Measurements from ENCODE around the gene PCGF3. TPM values are rescaled to one million over a fixed set of nuclear protein-coding genes. Genes with fewer than 3 reads are reported as not detected.

The PCGF3 gene
- total and polyA plus RNA-seq, 9 of the 15 experiments (the other 6 are each of a cell fraction or from before 2014, with no cell fraction given), result 2.6 to 46.1 (median 20.3) TPM

GRCh38 chr4:718460-718859 lies 12.8 kb downstream of the PCGF3 start:
- ATAC-seq (no peak), DNase-seq (ENCODE audit: extremely low read depth in 1 of 4, low spot score in 3 of 4) (no peak), FAIRE-seq (no peak)
- H3K79me2 ChIP-seq (ENCODE audit: control insufficient read depth, insufficient read depth, low read length), result peaks cover 64% of the 10 kb centered on the region
- no peak overlapping the region for H2AFZ ChIP-seq (ENCODE audit: low read depth, low read length)
- POLR2A ChIA-PET, result interaction anchor here (1.0 kb wide), 1 partner anchor 13 kb away, joined by 4 read pairs; no protein-coding TSS in a partner anchor
- TSS peak; percentile 28 for BruUV-seq (replicated peaks)
- intact Hi-C loops (cut with micrococcal nuclease) (no loop called here), in situ Hi-C loops (cut with MboI) (no loop called here)
- H4K20me1 ChIP-seq (replicated peaks; ENCODE audit: control insufficient read depth, insufficient read depth, low read length), result no peaks in the 10 kb centered on the region
- 87% methylated on average over 8 of the region's 8 CpGs for WGBS (ENCODE audit: insufficient coverage, low coverage, missing lambda C conversion rate)
- H3K9me3 ChIP-seq (replicated peaks; ENCODE audit: control insufficient read depth, insufficient read depth, low read depth, low read length), result peaks cover 1% of the 10 kb centered on the region
- H3K9me1 ChIP-seq (ENCODE audit: control insufficient read depth, insufficient read depth, low read length), result no peaks in the 10 kb centered on the region
- no peak overlapping the region for H3K27ac ChIP-seq (ENCODE audit: extremely low read depth, low read depth, low read length)
- peaks cover 0 to 35% of the 10 kb centered on the region in 2 experiments; a peak in 2 of 5 replicates for H3K4me1 ChIP-seq (replicated peaks in 1 of 2; ENCODE audit: control insufficient read depth in 2 of 2, insufficient read depth in 2 of 2, low read length in 2 of 2)
- H3K4me2 ChIP-seq (ENCODE audit: insufficient read depth, low read length), result no peak overlapping the region
- H3K36me3 ChIP-seq (ENCODE audit: control insufficient read depth, insufficient read depth, low read length), result peaks cover 25% of the 10 kb centered on the region; the same call in 2 of the 3 replicates
- 0 out of 4 replicates have a peak overlapping the region, but pooled peaks of 1 of the 2 experiments have one; percentile 10 for H3K9ac ChIP-seq (ENCODE audit: insufficient read depth in 1 of 2, low read depth in 2 of 2, low read length in 2 of 2)
- TF ChIP-seq FOSL1 (tag; conservative IDR thresholded peaks at IDR 0.05) (no peak), ZNF347 (CRISPR knock-in tag; IDR thresholded peaks at IDR 0.05; ENCODE audit: low read depth) (no peak), ZNF212 (CRISPR knock-in tag; IDR thresholded peaks at IDR 0.05) (no peak), NONO (IDR thresholded peaks at IDR 0.05; ENCODE audit: low read depth in 2 of 2, low read length in 1 of 2) (no peak), FUS (optimal IDR thresholded peaks at IDR 0.05; ENCODE audit: low read depth, low read length) (no peak), CXXC5 (CRISPR knock-in tag; IDR thresholded peaks at IDR 0.05) (no peak), HLTF (IDR thresholded peaks at IDR 0.05) (no peak), ZKSCAN8 (CRISPR knock-in tag; IDR thresholded peaks at IDR 0.05) (no peak), XRCC5 (IDR thresholded peaks at IDR 0.05; ENCODE audit: low read depth, low read length) (no peak), ETV6 (IDR thresholded peaks at IDR 0.05; ENCODE audit: borderline replicate concordance in 1 of 2, low read depth in 2 of 2, low read length in 1 of 2) (no peak), ETV6 (CRISPR knock-in tag; IDR thresholded peaks at IDR 0.05; ENCODE audit: borderline replicate concordance) (no peak), RBM22 (IDR thresholded peaks at IDR 0.05; ENCODE audit: low read depth, low read length, poor library complexity, severe bottlenecking) (no peak), MTF1 (CRISPR knock-in tag; IDR thresholded peaks at IDR 0.05; ENCODE audit: borderline replicate concordance) (no peak), ELK1 (CRISPR knock-in tag; IDR thresholded peaks at IDR 0.05) (no peak), GATAD2B (IDR thresholded peaks at IDR 0.05; ENCODE audit: borderline replicate concordance) (no peak), NFIX (CRISPR knock-in tag; IDR thresholded peaks at IDR 0.05; ENCODE audit: low read depth) (no peak)
- no peaks in the 10 kb centered on the region for H3K27me3 ChIP-seq (ENCODE audit: control insufficient read depth in 2 of 2, insufficient read depth in 2 of 2, low read length in 2 of 2)
- H3K4me3 ChIP-seq, result no peak overlapping the region
- CTCF ChIA-PET (ENCODE audit: low intra/inter-chr PET ratio), result no interaction called here

Data from K562 (cell line).